CD4-positive, alpha-beta T cell (primary cell): ENCODE measurements around the gene DESI1. TPM values are rescaled to one million over a fixed set of nuclear protein-coding genes. Genes with fewer than 3 reads are reported as not detected.

Experiments used
- ATAC-seq: fragments of 200-7000 bp; cut with Tn5 transposase; one replicate; pipeline ENCODE4 v1.10.0; 2022; ENCODE audit warnings: mild to moderate bottlenecking; ENCODE audit not compliant: poor library complexity
- CTCF ChIA-PET: fragments of 350-600 bp; sonication (Branson Sonifier 250); formaldehyde crosslinking; loops from one replicate; lab custom pipeline; 2021; ENCODE audit warnings: antibody characterized with exemption, inconsistent platforms; lab: Charles Lee
- POLR2A ChIA-PET: fragments of 350-600 bp; sonication (Branson Sonifier 250); formaldehyde crosslinking; loops from one replicate; lab custom pipeline; 2021; ENCODE audit warnings: antibody characterized with exemption, inconsistent platforms; lab: Charles Lee
- DNase-seq, 14 experiments: peaks; one replicate each; pipeline ENCODE4 v3.0.0-alpha.2; 2013 to 2020; ENCODE audit warnings: mixed read lengths in 2 of 14
- H3K27ac ChIP-seq, 2 donors: one replicate each; pipeline versions ENCODE4 v1.5.1 to v1.7.0; 2013; ENCODE audit warnings: low read length in 2 of 2, low read depth in 1 of 2, mild to moderate bottlenecking in 1 of 2
- H3K27me3 ChIP-seq, 2 experiments: 1 replicate in 1 of 2; 2 replicates in 1 of 2; pipeline versions ENCODE4 v1.6.1 to v1.7.0; 2013; ENCODE audit warnings: low read length in 2 of 2, control low read depth in 1 of 2, mild to moderate bottlenecking in 1 of 2, moderate library complexity in 1 of 2; ENCODE audit not compliant: insufficient read depth in 2 of 2, control insufficient read depth in 1 of 2
- H3K36me3 ChIP-seq: one replicate; pipeline ENCODE4 v1.6.1; 2013; ENCODE audit warnings: low read length, control low read depth; ENCODE audit not compliant: insufficient read depth
- H3K4me1 ChIP-seq: one replicate; pipeline ENCODE4 v1.6.1; 2013; ENCODE audit warnings: low read length, control low read depth; ENCODE audit not compliant: insufficient read depth
- H3K4me3 ChIP-seq: one replicate; pipeline ENCODE4 v1.5.1; 2013; ENCODE audit warnings: mild to moderate bottlenecking, low read length, moderate library complexity
- H3K9me3 ChIP-seq, 2 experiments: 1 replicate in 1 of 2; 2 replicates in 1 of 2; pipeline versions ENCODE4 v1.6.1 to v1.7.0; 2013; ENCODE audit warnings: low read length in 2 of 2, mild to moderate bottlenecking in 2 of 2, control low read depth in 1 of 2, moderate library complexity in 1 of 2; ENCODE audit not compliant: control insufficient read depth in 1 of 2, insufficient read depth in 1 of 2
- H3K27ac Mint-ChIP-seq: one replicate; pipeline ENCODE4 v1.8.0; 2020; ENCODE audit warnings: mixed read lengths
- H3K27me3 Mint-ChIP-seq: one replicate; pipeline ENCODE4 v1.8.0; 2021; ENCODE audit warnings: mixed read lengths
- H3K36me3 Mint-ChIP-seq: one replicate; pipeline ENCODE4 v1.8.0; 2021; ENCODE audit warnings: low read depth, mixed read lengths
- H3K4me1 Mint-ChIP-seq: one replicate; pipeline ENCODE4 v1.8.0; 2021; ENCODE audit warnings: low read depth, mixed read lengths
- H3K4me3 Mint-ChIP-seq: one replicate; pipeline ENCODE4 v1.8.0; 2020; ENCODE audit warnings: mild to moderate bottlenecking, mixed read lengths
- H3K9me3 Mint-ChIP-seq: one replicate; pipeline ENCODE4 v1.8.0; 2020; ENCODE audit warnings: mixed read lengths
- intact Hi-C, 2 experiments: fragments of 100-400 bp; cut with DNase I in 1 of 2; cut with micrococcal nuclease in 1 of 2; formaldehyde crosslinking; loops; one replicate each; pipeline versions ENCODE4 v1.15.1 to v1.9.0; 2023 to 2025; cut with DNase I, micrococcal nuclease
- total RNA-seq, 174 experiments: library from RNA in 2 of 174; stranded (reverse) in 2 of 174; gene quantifications; one replicate each; pipeline ENCODE4 v1.2.3 and lab custom pipeline; 2021 to 2026
- TF ChIP-seq, protein P1 (sequence below): fragments of 200-600 bp; IDR thresholded peaks from one replicate; pipeline ENCODE4 v1.8.0; 2022; ENCODE audit warnings: antibody characterized with exemption, mild to moderate bottlenecking

DESI1 gene
- total RNA-seq, 2 experiments from 2014 or later = 12.7 to 13.0 TPM

DNA sequence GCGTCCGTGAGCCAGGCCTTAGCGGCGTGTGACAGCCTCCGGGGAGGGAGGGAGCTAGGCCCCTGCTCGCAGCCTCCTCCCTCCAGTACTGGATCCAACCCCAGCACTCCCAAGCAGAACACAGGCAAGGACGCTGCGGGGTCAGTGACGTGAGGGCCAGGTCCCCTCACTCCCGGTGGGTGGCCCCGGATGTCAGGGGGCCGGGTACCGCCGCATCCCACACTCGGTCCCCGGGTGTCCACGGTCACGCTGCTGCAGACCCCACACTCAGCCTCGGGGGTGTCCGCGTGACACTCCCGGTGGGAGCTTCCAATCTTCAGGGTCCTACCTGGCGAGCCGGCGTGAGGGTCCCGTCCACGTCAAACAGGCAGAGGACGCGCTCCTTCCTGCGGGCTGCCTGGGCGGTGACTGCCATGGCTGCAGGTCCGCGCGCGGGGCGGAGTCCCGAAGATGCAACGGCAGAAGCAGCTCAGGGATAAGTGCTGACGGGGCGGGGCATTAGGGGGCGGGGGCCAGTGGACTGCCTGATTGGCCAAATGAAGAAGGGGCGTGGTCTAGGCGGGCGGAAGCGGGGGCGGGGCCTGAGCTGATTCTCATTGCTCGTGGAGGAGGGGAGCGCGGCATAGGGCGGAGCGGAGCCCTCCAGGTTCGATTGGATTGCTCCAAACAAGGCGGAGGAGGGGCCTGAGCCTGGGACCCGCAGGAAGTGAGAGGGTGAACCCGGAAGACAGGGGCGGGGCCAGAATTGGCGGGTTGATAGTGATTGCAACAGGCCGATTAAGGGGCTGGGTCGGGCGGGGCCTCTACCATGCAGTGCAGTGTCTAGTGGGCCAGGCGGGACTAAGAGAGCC lies 31.2 kb downstream of the DESI1 start, which contains the start of gene PMM1:
TSS of gene PMM1 (minus strand) at position 450 of the 851 bp plus-strand sequence. CDS start at position 415, 35 bp downstream.
- ATAC-seq (peak; percentile 97), DNase-seq (peak; percentile 100)
- H3K36me3 ChIP-seq = peaks cover 13% of the 10 kb centered on the region
- Mint-ChIP-seq H3K4me1 (peaks cover 17% of the 10 kb centered on the region), H3K27me3 (no peaks in the 10 kb centered on the region), H3K9me3 (no peaks in the 10 kb centered on the region), H3K4me3 (peak within 1 kb of the TSS; percentile 82), H3K27ac (peak within 1 kb of the TSS; percentile 47), H3K36me3 (peaks cover 5% of the 10 kb centered on the region)
- peak within 1 kb of the TSS; percentile 29 to 64 for H3K27ac ChIP-seq
- H3K27me3 ChIP-seq = no peaks in the 10 kb centered on the region
- intact Hi-C loops = loop anchor here (1.0 to 10.0 kb wide), 6 partner anchors 32 to 733 kb away; partner anchors contain the start of genes POLR3H (in 2 of the 2), ACO2 (in 1 of the 2), DESI1 (in 1 of the 2) and PHF5A (in 1 of the 2)
- ChIA-PET CTCF (interaction anchor here (0.6 to 2.5 kb wide), 6 partner anchors 30 to 351 kb away, joined by 3 to 12 read pairs (median 5); partner anchors contain the start of genes DESI1 and XRCC6), POLR2A (interaction anchor here (0.6 to 3.6 kb wide), 38 partner anchors 8 to 1545 kb away, joined by 3 to 58 read pairs (median 4); partner anchors contain the start of genes ACO2, DESI1, MEI1 and PHF5A)
- H3K9me3 ChIP-seq = no peaks in the 10 kb centered on the region
- TF ChIP-seq, protein P1, sequence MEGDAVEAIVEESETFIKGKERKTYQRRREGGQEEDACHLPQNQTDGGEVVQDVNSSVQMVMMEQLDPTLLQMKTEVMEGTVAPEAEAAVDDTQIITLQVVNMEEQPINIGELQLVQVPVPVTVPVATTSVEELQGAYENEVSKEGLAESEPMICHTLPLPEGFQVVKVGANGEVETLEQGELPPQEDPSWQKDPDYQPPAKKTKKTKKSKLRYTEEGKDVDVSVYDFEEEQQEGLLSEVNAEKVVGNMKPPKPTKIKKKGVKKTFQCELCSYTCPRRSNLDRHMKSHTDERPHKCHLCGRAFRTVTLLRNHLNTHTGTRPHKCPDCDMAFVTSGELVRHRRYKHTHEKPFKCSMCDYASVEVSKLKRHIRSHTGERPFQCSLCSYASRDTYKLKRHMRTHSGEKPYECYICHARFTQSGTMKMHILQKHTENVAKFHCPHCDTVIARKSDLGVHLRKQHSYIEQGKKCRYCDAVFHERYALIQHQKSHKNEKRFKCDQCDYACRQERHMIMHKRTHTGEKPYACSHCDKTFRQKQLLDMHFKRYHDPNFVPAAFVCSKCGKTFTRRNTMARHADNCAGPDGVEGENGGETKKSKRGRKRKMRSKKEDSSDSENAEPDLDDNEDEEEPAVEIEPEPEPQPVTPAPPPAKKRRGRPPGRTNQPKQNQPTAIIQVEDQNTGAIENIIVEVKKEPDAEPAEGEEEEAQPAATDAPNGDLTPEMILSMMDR = no peak
- peaks cover 21% of the 10 kb centered on the region for H3K4me1 ChIP-seq
- H3K4me3 ChIP-seq = peak within 1 kb of the TSS; percentile 98

DNA sequence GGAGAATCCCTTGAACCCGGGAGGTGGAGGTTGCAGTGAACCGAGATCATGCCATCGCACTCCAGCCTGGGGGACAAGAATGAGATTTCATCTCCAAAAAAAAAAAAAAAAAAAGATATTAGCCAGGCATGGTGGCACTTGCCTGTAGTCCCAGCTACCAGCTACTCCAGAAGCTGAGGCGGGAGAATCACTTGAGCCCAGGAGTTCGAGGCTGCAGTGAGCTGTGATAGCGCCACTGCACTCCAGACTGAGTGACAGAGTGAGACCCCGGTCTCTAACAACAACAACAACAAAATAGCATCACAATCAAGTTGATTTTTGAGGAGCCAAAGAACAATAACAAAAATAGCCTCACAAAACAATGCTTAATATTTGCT lies 33.5 kb downstream of the DESI1 start:
- TF ChIP-seq, protein P1 = no peak
- Mint-ChIP-seq H3K9me3 (no peaks in the 10 kb centered on the region), H3K4me1 (peaks cover 17% of the 10 kb centered on the region), H3K27me3 (no peaks in the 10 kb centered on the region), H3K4me3 (peak overlapping the region; percentile 82), H3K36me3 (peaks cover 23% of the 10 kb centered on the region), H3K27ac (no peak overlapping the region)
- ChIA-PET CTCF (no interaction called here), POLR2A (no interaction called here)
- H3K9me3 ChIP-seq = no peaks in the 10 kb centered on the region
- intact Hi-C loops = no loop called here
- ATAC-seq (no peak), DNase-seq (no peak)
- no peak overlapping the region for H3K27ac ChIP-seq
- peaks cover 33% of the 10 kb centered on the region for H3K36me3 ChIP-seq
- no peaks in the 10 kb centered on the region for H3K27me3 ChIP-seq
- H3K4me3 ChIP-seq = no peak overlapping the region
- H3K4me1 ChIP-seq = peaks cover 21% of the 10 kb centered on the region

- Histone ChIP-seq H3K36me3 (peaks cover 38% of the 10 kb centered on the region), H3K4me3 (no peak overlapping the region), H3K27ac (no peak overlapping the region), H3K27me3 (no peaks in the 10 kb centered on the region), H3K4me1 (peaks cover 21% of the 10 kb centered on the region), H3K9me3 (no peaks in the 10 kb centered on the region)
- Mint-ChIP-seq H3K27me3 (no peaks in the 10 kb centered on the region), H3K9me3 (no peaks in the 10 kb centered on the region), H3K4me1 (peaks cover 17% of the 10 kb centered on the region), H3K4me3 (no peak overlapping the region), H3K27ac (no peak overlapping the region), H3K36me3 (peaks cover 26% of the 10 kb centered on the region)
- ATAC-seq (no peak), DNase-seq (no peak)
- POLR2A ChIA-PET = no interaction called here
- intact Hi-C loops = no loop called here
- TF ChIP-seq, protein P1 = no peak
- CTCF ChIA-PET = no interaction called here
Measured at GRCh38 chr22:41585898-41586297, 34.9 kb downstream of the DESI1 start.
